NCI-H146 treated with DMSO at 0.1 percent for 48 hours (cell line): ENCODE results near the gene ELFN2.

Source experiments
- DNase-seq: peaks from one replicate; lab custom pipeline; 2025; ENCODE audit not compliant: unreplicated experiment; lab: John Stamatoyannopoulos, UW

Gene ELFN2

DNA sequence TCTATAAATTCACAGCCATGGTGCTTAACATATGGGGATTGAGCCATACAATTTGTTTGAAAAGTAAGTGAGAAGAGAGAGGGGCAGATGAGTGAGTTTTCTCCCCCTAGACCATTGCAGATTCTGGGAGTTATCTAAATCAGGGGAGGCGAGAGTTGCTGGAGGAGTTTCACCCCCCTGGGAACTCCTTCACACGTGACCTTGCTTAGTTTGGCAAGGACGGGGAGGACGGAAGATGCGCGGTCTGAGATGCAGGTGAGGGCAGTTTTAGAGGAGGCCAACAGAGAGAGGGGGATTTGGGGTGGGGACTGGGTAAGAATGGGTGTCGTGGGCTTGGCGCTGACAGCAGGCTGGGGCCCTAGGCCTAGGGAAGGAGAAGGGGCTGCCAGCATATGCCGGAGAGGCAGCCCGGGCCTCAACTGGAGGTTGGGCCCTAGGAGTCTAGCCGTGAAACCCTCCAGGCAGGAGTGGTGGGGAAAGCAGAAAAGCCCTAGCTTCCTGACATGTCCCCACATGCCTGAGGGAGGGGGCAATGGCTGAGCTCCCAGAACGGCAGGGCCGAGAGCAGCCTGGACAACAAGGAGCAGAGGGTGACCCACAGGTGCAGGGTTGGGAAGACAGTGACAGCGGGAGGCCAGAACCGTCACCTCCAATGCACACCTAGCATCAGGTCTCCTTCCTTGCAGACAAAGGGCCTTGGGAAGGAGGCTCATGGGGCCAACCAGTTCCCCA, 63.9 kb downstream of the ELFN2 start:
- DNase-seq, result no peak

- no peak for DNase-seq
Measured at GRCh38 chr22:37362621-37363020, 64.7 kb downstream of the ELFN2 start.

- no peak for DNase-seq
Measured at GRCh38 chr22:37358917-37359316, 68.4 kb downstream of the ELFN2 start.

DNA sequence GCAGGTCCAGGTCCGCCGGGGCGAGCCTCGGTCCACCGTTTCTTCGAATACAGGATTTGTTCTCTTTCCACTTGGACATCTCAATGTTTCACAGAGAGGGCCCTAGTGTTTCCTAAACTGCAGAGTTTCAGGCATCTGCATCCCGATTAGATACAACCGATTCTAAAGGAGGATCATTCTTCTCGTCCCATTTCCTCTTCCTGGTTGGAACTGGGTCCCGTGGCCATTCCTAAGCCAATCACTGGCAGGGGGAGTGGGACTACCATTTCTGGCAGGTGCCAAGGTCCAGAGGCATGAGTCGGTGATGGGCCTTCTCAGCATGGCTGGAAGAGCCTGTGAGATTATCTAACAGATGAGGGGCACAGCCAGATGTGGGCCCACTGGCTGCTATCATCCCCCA, 68.9 kb downstream of the ELFN2 start:
- DNase-seq, result no peak

DNA sequence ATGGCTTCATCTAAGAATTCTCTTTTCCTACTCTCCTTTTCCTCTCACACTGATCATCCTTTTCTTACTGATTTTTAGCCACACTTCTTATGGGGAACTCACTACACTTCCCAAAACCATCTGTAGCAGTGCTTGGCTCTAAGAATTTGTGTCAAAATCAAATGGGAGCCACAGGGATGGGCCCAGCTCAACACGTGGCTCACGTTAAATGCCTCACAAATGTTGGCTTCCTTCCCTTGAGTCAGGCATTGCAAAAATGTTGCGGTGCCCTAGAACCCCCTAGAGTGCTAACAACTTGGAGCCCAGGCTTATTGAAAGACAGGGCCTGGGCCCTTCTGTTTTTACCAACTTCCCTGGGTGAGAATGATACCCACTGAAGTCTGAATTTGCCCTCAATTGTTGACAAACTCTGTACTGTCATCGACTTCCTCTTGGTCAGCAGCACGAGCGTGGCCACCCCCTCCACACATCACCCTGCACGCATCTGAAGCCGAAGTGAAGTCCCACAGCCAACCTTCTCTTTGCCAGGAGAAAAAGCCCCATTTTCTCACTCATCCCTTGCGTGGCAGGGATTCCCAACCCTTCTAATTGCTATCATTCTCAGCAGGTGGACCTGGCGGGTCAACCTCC, 69.7 kb downstream of the ELFN2 start:
- DNase-seq, result no peak

DNA sequence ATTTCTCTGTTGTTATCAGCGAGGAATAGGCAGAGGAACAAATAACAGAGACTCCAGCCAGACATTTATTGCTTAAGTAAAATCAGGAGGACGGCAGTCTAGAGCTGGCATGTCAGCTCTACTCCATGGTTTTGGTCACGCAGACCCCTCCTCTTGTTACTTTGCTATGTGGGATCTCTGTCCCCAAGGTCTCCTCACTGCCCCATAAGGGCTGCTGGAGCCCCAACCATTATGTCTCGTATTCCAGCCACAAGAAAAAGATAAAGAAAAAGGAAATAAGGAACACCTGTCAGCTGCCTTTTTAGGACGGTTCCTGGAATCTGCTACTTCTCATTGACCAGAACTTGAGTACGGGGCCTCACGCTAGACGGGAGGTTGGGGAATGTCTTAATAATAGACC, 70.4 kb downstream of the ELFN2 start:
- DNase-seq, result no peak

GRCh38 chr22:37355174-37355573, 72.1 kb downstream of the ELFN2 start:
- no peak for DNase-seq

DNA sequence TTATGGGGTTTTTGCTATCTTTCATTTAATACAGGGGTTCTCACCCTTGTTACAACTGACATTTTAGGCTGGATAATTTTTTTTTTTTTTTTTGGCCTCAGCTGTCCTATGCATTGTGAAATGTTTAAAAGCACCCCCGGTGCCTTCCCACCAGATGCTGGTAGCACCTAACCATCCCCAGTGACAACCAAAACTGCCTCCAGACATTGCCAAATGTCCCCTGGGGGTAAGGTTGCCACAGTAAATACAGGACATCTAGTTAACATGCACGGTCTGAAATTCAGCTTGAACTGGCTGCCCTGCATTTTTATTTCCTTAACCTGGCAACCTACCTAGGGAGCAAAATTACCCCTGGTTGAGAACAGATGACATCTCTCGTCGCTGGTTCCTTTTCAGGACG, 72.6 kb downstream of the ELFN2 start:
- no peak for DNase-seq

DNA sequence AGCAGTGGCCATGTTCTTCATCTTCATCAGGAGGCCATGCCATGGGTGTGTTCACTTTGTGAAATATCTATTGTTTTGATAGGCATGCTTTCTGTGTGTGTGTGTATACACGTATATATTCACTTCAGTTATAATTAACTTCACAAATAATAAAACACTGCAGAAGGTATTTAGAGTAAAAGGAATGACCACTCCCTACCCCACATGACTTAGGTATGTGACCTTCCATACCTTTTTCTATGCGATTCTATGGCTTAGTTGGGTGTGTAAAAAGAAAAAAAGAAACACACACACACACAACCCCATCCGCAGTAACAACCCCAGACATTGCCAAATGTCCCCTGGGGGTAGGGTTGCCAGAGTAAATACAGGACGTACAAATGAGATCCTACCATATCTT, 73.0 kb downstream of the ELFN2 start:
- DNase-seq, result no peak

- DNase-seq, result no peak
Measured at GRCh38 chr22:37353839-37354238, 73.4 kb downstream of the ELFN2 start.

GRCh38 chr22:37352481-37352880, 74.8 kb downstream of the ELFN2 start:
- no peak for DNase-seq

DNA sequence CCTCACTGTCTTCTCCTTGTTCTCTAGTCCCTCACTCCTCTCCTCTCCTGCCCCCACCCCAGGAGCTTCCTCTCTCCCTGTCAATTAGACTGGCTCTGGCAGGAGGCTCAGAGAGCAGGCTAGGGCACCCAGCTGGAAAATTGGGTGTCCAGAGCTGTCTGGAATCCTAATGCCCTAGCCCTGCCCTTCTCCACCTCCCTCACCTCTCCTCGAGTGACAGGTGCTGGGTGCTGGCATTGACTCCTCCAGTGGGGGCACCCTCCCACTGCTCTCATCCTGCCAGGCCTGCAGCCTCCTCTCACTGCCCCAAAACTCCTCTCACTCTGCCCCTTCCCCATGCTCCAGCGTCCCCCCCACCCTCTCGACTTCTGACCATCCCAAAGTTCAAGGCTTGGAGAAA, 76.0 kb downstream of the ELFN2 start:
- no peak for DNase-seq

GRCh38 chr22:37349043-37349814, 78.0 kb downstream of the ELFN2 start:
- no peak for DNase-seq

DNA sequence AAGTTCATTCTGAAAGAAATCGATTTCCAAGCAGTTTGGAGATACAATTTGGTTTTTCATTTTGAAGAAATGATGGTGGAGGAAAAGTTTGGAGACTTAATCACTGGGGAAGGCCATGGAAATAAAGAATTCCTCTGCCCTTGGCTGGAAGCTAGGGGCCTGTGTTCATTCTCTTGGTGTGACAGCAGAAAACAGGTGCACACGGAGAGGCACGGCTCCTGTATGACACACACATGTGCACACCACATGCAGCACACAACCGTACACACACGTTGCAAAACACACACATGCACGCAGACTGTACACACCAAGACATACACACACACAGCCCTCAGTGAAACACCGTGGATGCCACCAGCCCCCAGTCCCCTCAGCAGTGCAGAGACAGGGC, 80.8 kb downstream of the ELFN2 start:
- no peak for DNase-seq

DNA sequence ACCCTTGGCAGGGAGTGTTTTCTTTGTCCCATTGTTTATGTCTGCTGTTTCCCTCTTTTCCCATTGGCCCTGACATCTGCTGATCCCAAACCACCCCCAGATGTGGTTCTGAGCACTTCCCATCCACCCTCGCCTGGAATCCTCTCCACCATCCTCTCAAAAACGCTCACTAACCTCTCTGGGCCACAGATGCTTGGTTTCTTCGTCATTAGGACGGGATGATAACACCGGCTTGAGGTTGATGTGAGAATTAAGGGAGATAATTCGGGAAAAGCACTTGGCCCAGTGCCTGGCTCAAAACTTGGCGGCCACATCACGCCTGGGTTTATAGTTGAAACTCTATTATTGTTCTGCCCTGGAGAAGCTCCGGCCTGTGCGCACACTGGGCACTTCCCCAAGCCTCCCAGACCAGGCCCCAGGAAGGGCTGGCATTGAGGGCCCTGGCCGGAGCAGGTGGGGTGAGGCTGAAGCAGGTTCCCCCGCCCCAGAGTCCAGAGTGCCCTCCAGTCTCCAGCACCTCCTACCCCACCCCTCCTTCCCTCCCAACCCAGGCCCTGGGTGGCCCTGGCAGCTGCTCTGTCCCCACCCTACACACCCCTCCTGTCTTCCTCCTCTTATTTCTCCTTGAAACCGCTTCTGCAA, 81.3 kb downstream of the ELFN2 start:
- no peak for DNase-seq

DNA sequence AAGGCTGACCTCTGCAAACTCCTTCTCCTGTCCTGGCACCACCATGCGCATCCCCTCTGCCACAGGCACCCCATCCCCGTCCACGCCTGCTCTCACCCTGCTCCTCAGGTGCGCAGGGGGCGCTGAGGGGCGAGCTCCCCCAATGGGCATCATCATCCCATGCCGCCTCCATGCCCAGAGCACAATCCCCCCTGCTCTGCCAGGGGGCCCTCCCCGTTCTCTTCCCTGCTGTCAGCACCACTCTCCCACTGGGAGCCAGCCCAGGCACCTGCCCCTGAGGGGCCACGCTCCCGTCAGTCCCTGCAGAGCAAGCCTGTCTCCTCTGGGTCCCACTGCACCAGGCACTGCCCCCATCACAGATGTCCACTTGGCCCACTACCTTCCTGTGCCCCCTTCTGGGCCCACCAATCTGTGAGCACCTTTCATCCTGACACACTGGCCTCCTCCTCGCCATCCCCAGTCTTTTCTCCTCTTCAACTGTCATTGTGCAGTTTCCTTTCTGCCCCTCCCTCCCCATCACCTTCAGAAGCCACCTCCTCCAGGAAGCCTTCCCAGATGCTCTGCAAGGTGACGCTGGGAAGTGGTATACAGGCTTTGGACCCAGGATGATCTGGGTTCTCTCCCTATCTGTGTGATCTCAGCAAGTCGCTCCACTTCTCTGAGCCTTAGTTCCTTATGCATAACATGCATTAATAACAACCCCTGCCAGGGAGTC, 82.4 kb downstream of the ELFN2 start:
- no peak for DNase-seq

- DNase-seq, result no peak
Measured at GRCh38 chr22:37343863-37344734, 83.2 kb downstream of the ELFN2 start.

- DNase-seq, result no peak
Measured at GRCh38 chr22:37343348-37343747, 83.9 kb downstream of the ELFN2 start.

DNA sequence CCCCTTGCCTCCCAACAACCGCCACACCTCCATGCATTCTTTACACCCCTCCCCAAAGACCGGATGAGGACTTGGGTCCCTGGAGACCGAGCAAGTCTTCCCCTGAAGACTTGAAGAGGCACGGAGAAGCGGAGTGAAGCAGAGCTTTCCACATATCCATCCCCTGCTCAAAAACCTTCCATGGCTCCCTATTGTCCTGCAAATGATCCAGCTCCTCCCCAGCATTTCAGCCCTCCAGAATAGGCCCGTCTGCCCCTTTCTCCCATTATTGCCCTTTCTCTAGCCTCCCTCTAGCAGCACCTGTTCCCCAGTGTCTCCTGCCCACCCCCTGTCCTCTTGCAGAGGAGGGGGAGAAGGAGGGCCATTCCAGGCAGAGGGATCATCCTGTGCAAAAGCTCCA, 85.2 kb downstream of the ELFN2 start:
- DNase-seq, result no peak
